Measurements from ENCODE around the gene DRICH1.
A peak's percentile ranks its signal among the peaks of the same experiment; 100 is the strongest.
"Not testable (repeated sequence)": the region's sequence is repeated elsewhere in the genome, so short reads cannot be mapped to it uniquely, and the experiment has no call there.

DRICH1 gene

GRCh38 chr22:23566705-23567475 lies 65.2 kb downstream of the DRICH1 start:
- Mint-ChIP-seq H3K36me3 (no peaks in the 10 kb centered on the region), H3K9me3 (no peaks in the 10 kb centered on the region), H3K27me3 (peaks cover 15% of the 10 kb centered on the region), H3K27ac (no peak overlapping the region), H3K4me3 (peak overlapping the region; percentile 65), H3K4me1 (peaks cover 8% of the 10 kb centered on the region)

GRCh38 chr22:23565915-23566704 lies 66.0 kb downstream of the DRICH1 start:
- Mint-ChIP-seq H3K36me3 (no peaks in the 10 kb centered on the region), H3K27ac (no peak overlapping the region), H3K9me3 (no peaks in the 10 kb centered on the region), H3K27me3 (peaks cover 17% of the 10 kb centered on the region), H3K4me3 (peak overlapping the region; percentile 86), H3K4me1 (peaks cover 8% of the 10 kb centered on the region)

GRCh38 chr22:23565305-23565914 lies 66.7 kb downstream of the DRICH1 start:
- H3K27me3 Mint-ChIP-seq, result peaks cover 17% of the 10 kb centered on the region

GRCh38 chr22:23564276-23564675 lies 67.8 kb downstream of the DRICH1 start:
- H3K36me3 Mint-ChIP-seq, result no peaks in the 10 kb centered on the region
- H3K9me3 Mint-ChIP-seq, result no peaks in the 10 kb centered on the region
- H3K4me1 Mint-ChIP-seq, result peaks cover 8% of the 10 kb centered on the region
- H3K27me3 Mint-ChIP-seq, result peaks cover 17% of the 10 kb centered on the region
- H3K4me3 Mint-ChIP-seq, result no peak overlapping the region
- H3K27ac Mint-ChIP-seq, result no peak overlapping the region

More at GRCh38 chr22:23565305-23565914, 66.7 kb downstream of the DRICH1 start:
- H3K4me1 Mint-ChIP-seq, result peaks cover 8% of the 10 kb centered on the region
- H3K36me3 Mint-ChIP-seq, result no peaks in the 10 kb centered on the region
- H3K9me3 Mint-ChIP-seq, result no peaks in the 10 kb centered on the region
- H3K27ac Mint-ChIP-seq, result no peak overlapping the region
- H3K4me3 Mint-ChIP-seq, result peak overlapping the region; percentile 86

DNA sequence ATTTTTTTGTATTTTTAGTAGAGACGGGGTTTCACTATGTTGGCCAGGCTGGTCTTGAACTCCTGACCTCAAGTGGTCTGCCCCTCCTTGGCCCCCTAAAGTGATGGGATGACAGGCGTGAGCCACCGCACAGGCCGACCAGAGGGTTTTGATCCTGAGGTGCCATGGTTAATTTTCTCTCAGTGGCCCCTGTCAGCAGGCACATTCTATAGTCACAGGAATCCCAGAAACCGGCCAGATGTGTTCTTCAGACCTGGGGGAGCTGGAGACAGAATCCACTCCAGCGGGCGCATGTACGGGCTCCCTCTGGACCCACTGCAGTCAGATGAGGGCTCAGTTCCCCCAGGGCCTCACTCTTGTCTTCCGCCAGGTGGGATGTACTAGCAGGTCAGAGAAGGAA lies 69.0 kb downstream of the DRICH1 start:
- peaks cover 8% of the 10 kb centered on the region for H3K4me1 Mint-ChIP-seq
- H3K9me3 Mint-ChIP-seq, result no peaks in the 10 kb centered on the region
- peaks cover 18% of the 10 kb centered on the region for H3K27me3 Mint-ChIP-seq
- H3K27ac Mint-ChIP-seq, result no peak overlapping the region
- no peak overlapping the region for H3K4me3 Mint-ChIP-seq
- H3K36me3 Mint-ChIP-seq, result no peaks in the 10 kb centered on the region

- no peaks in the 10 kb centered on the region for H3K9me3 Mint-ChIP-seq
Measured at GRCh38 chr22:23562186-23562585, 69.9 kb downstream of the DRICH1 start.

DNA sequence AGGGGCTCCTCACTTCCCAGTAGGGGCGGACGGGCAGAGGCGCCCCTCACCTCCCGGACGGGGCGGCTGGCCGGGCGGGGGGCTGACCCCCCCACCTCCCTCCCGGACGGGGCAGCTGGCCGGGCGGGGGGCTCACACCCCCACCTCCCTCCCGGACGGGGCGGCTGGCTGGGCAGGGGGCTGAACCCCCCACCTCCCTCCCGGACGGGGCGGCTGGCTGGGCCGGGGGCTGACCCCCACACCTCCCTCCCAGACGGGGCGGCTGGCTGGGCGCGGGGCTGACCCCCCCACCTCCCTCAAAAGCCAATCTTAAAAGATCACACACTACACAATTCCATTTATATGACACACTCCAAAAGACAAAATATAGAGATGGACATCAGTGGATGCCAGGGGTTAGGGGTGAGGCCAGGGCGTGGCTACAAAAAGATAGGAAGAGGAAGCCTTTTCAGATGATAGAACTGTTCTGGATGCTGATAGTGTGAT lies 71.1 kb downstream of the DRICH1 start:
- H3K4me3 Mint-ChIP-seq, H3K36me3 Mint-ChIP-seq, H3K4me1 Mint-ChIP-seq, H3K9me3 Mint-ChIP-seq, H3K27ac Mint-ChIP-seq: not testable (repeated sequence)
- peaks cover 16% of the 10 kb centered on the region for H3K27me3 Mint-ChIP-seq

More at GRCh38 chr22:23562186-23562585, 69.9 kb downstream of the DRICH1 start:
- Mint-ChIP-seq H3K27ac (no peak overlapping the region), H3K27me3 (peaks cover 19% of the 10 kb centered on the region), H3K4me3 (no peak overlapping the region), H3K4me1 (peaks cover 8% of the 10 kb centered on the region), H3K36me3 (no peaks in the 10 kb centered on the region)

DNA sequence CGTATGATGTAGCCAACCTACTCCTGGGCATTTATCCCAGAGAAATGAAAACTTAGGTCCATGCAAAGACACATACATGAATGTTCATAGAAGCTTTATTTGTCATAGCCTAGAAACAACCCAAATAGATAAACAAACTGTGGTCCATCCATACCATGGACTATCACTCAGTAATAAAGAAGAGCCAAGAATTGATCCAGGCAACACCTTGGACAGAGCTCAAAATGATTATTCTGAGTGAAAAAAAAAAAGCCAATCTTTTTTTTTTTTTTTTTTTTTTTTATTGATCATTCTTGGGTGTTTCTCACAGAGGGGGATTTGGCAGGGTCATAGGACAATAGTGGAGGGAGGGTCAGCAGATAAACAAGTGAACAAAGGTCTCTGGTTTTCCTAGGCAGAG lies 71.9 kb downstream of the DRICH1 start:
- H3K27me3 Mint-ChIP-seq, H3K4me1 Mint-ChIP-seq, H3K36me3 Mint-ChIP-seq, H3K9me3 Mint-ChIP-seq, H3K4me3 Mint-ChIP-seq, H3K27ac Mint-ChIP-seq: not testable (repeated sequence)

Data from activated naive CD4-positive, alpha-beta T cell treated with anti-CD3 and anti-CD28 coated beads, Interleukin-2, amount 50 U/mL, for 24 hours (primary cell).